ENCODE data around the gene MIA3.

DNA sequence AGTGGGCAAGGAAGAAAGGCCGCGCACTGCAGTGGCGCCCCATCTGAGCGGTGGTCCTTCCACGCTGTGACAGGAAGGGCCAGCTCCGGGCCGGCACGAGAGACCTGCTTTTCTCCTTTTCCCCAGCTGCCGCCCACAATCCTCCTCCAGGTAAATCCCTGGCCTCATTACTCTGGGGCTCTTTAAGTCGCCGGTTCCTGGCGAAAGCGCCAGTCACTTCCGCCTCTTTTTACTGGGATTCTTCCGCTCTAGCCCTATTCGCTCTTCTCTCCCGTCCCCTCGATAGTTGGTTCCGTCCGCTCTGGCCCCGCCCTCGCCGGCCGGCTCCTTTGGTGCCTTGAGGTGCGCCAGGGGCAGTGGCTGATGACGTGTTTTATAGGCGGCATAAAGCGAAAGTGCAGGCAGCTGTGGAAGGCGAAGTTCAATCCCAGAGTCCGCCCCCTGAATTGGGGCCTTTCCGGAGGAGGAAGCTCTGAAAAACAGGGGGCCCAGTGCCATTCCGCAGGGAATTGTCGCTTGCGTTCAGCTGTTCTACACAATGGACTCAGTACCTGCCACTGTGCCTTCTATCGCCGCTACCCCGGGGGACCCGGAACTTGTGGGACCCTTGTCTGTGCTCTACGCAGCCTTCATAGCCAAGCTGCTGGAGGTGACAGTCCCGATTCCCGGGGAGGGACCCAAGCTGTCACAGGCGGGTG lies 26.2 kb downstream of the MIA3 start:
- TF ChIP-seq, protein P1, sequence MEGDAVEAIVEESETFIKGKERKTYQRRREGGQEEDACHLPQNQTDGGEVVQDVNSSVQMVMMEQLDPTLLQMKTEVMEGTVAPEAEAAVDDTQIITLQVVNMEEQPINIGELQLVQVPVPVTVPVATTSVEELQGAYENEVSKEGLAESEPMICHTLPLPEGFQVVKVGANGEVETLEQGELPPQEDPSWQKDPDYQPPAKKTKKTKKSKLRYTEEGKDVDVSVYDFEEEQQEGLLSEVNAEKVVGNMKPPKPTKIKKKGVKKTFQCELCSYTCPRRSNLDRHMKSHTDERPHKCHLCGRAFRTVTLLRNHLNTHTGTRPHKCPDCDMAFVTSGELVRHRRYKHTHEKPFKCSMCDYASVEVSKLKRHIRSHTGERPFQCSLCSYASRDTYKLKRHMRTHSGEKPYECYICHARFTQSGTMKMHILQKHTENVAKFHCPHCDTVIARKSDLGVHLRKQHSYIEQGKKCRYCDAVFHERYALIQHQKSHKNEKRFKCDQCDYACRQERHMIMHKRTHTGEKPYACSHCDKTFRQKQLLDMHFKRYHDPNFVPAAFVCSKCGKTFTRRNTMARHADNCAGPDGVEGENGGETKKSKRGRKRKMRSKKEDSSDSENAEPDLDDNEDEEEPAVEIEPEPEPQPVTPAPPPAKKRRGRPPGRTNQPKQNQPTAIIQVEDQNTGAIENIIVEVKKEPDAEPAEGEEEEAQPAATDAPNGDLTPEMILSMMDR (conservative IDR thresholded peaks at IDR 0.05 in 1 of 2, IDR thresholded peaks at IDR 0.05 in 1 of 2; ENCODE audit: low read depth in 1 of 2, low read length in 2 of 2), result no peak
- TF ChIP-seq EZH2 (IDR thresholded peaks at IDR 0.05; ENCODE audit: low read length, missing control alignments), result no peak

All from fibroblast of lung (primary cell).